Measurements from ENCODE around the gene CALU. TPM values are rescaled to one million over a fixed set of nuclear protein-coding genes. Genes with fewer than 3 reads are reported as not detected.

The CALU gene
- total and polyA plus RNA-seq, 7 donors = 52.0 to 236 (median 88.9) TPM

DNA sequence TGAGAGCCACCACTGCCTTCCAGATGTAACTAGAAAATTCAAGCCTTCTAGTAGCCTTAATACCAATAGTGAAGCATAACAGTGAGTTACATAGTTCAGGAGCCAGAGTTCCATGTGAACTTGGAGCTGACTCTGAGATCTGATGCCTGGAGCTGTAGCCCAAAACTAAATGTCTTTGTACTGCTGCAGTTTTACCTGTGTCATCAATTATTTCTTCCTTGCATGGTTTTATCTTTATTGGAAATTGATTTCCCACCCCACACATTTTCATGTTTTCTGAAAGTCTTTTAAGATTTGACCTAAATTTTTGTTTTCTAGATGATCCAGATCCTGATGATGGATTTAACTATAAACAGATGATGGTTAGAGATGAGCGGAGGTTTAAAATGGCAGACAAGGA, 19.4 kb downstream of the CALU start:
- Histone ChIP-seq H3K4me1 (peaks cover 38% of the 10 kb centered on the region), H3K4me3 (no peak overlapping the region), H3K27me3 (ENCODE audit: insufficient read depth in 3 of 3, low read length in 2 of 3) (no peaks in the 10 kb centered on the region), H3K27ac (peak overlapping the region; percentile 71), H3K36me3 (ENCODE audit: insufficient read depth in 1 of 2, low read depth in 1 of 2) (peaks cover 10 to 63% of the 10 kb centered on the region in 2 donors), H3K9me3 (no peaks in the 10 kb centered on the region)
- intact Hi-C loops (cut with DNase I) = loop anchor here in 1 of 2 donors (5.0 kb wide), 1 partner anchor 69 kb away; no protein-coding TSS in a partner anchor
- WGBS, 3 donors = 95 to 100% (median 100%) methylated on average over 1 of the region's 1 CpG
- DNase-seq (no peak), ATAC-seq (no peak)
- no peak for TF ChIP-seq CTCF (IDR thresholded peaks at IDR 0.05)

DNA sequence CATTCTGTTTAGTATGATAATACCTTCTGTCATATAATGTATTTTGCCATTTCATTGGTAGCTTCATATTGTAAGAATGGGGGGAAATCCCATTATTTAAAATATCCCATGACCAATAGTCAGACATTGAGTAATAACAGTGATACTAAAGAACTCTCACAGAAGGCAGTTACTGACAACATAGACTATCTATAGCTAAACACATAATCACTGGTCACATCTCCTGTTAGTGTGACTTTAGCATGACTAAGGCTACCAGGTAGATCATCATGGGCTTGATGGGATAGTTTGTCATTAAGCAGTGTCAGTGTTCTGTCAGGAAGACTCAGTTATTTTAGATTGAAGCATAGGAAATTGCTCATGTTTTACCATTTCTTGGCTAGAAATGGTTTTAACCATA, 20.1 kb downstream of the CALU start:
- H3K9me3 ChIP-seq = no peaks in the 10 kb centered on the region
- intact Hi-C loops (cut with DNase I) = loop anchor here in 1 of 2 donors (5.0 kb wide), 1 partner anchor 68 kb away; no protein-coding TSS in a partner anchor
- peak overlapping the region; percentile 71 for H3K27ac ChIP-seq
- H3K36me3 ChIP-seq (ENCODE audit: insufficient read depth in 1 of 2, low read depth in 1 of 2) = peaks cover 8 to 63% of the 10 kb centered on the region in 2 donors
- TF ChIP-seq CTCF (IDR thresholded peaks at IDR 0.05) = no peak
- H3K27me3 ChIP-seq (ENCODE audit: insufficient read depth in 3 of 3, low read length in 2 of 3) = no peaks in the 10 kb centered on the region
- peaks cover 38% of the 10 kb centered on the region for H3K4me1 ChIP-seq
- H3K4me3 ChIP-seq = no peak overlapping the region
- ATAC-seq (peak in 2 of 4 donors; percentile 17 to 64), DNase-seq (no peak)

- DNase-seq (no peak), ATAC-seq (peak; percentile 51 to 76 (median 62))
- intact Hi-C loops (cut with DNase I) = no loop called here
- Histone ChIP-seq H3K9me3 (no peaks in the 10 kb centered on the region), H3K4me1 (peaks cover 20% of the 10 kb centered on the region), H3K27ac (peak overlapping the region; percentile 58), H3K4me3 (no peak overlapping the region), H3K36me3 (ENCODE audit: insufficient read depth in 1 of 2, low read depth in 1 of 2) (peaks cover 10 to 78% of the 10 kb centered on the region in 2 donors), H3K27me3 (ENCODE audit: insufficient read depth in 3 of 3, low read length in 2 of 3) (no peaks in the 10 kb centered on the region)
- WGBS, 3 donors = 68 to 70% (median 70%) methylated on average over 3 of the region's 3 CpGs
- no peak for TF ChIP-seq CTCF (IDR thresholded peaks at IDR 0.05)
Measured at GRCh38 chr7:128763541-128763940, 24.4 kb downstream of the CALU start.

DNA sequence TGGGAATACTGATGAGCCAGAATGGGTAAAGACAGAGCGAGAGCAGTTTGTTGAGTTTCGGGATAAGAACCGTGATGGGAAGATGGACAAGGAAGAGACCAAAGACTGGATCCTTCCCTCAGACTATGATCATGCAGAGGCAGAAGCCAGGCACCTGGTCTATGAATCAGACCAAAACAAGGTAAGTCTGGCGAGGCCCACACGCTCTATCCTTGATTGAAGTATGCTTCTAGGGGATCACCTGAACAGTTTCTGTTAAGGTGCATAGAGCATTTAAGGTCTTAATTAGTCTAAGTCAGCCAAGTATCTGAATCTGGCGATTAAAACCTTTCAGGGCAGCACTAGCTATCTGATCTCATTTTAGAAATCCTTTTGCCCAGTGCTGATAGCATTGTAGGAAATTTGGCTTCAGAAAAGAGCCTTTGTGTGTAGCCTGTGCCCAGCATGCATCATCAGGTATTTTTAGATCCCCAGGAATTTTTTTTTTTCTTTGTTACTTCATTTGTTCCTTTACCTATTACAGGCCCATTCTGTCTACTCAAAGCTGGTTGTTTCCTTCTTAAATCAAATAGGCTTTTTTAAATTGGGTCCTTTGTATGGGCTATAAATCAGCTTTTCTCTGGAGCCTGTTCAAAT, 28.4 kb downstream of the CALU start:
- H3K4me1 ChIP-seq = peaks cover 13% of the 10 kb centered on the region
- no peaks in the 10 kb centered on the region for H3K9me3 ChIP-seq
- 85 to 89% (median 89%) methylated on average over 6 of the region's 6 CpGs for WGBS, 3 donors
- ATAC-seq (peak; percentile 67 to 80 (median 76)), DNase-seq (no peak)
- TF ChIP-seq CTCF (IDR thresholded peaks at IDR 0.05) = no peak
- peaks cover 7 to 78% of the 10 kb centered on the region in 2 donors for H3K36me3 ChIP-seq (ENCODE audit: insufficient read depth in 1 of 2, low read depth in 1 of 2)
- no peak overlapping the region for H3K4me3 ChIP-seq
- intact Hi-C loops (cut with DNase I) = no loop called here
- no peaks in the 10 kb centered on the region for H3K27me3 ChIP-seq (ENCODE audit: insufficient read depth in 3 of 3, low read length in 2 of 3)
- H3K27ac ChIP-seq = peak overlapping the region; percentile 49

DNA sequence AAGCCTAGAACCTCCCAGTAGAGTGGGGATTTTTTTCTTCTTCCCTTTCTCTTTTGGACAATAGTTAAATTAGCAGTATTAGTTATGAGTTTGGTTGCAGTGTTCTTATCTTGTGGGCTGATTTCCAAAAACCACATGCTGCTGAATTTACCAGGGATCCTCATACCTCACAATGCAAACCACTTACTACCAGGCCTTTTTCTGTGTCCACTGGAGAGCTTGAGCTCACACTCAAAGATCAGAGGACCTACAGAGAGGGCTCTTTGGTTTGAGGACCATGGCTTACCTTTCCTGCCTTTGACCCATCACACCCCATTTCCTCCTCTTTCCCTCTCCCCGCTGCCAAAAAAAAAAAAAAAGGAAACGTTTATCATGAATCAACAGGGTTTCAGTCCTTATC, 31.1 kb downstream of the CALU start:
- DNase-seq (no peak), ATAC-seq (no peak)
- peaks cover 13% of the 10 kb centered on the region for H3K4me1 ChIP-seq
- no peak for TF ChIP-seq CTCF (IDR thresholded peaks at IDR 0.05)
- no peak overlapping the region for H3K27ac ChIP-seq
- peaks cover 7 to 66% of the 10 kb centered on the region in 2 donors for H3K36me3 ChIP-seq (ENCODE audit: insufficient read depth in 1 of 2, low read depth in 1 of 2)
- no peak overlapping the region for H3K4me3 ChIP-seq
- no peaks in the 10 kb centered on the region for H3K9me3 ChIP-seq
- WGBS, 3 donors = 59 to 77% (median 62%) methylated on average over 2 of the region's 2 CpGs
- intact Hi-C loops (cut with DNase I) = no loop called here
- no peaks in the 10 kb centered on the region for H3K27me3 ChIP-seq (ENCODE audit: insufficient read depth in 3 of 3, low read length in 2 of 3)

Measured in psoas muscle (tissue), 8 donors.